ENCODE measurements around the gene SRF.

SRF gene

GRCh38 chr6:43200541-43200940, 29.5 kb downstream of the SRF start:
- TF ChIP-seq CTCF (IDR thresholded peaks at IDR 0.05) = no peak
- Histone ChIP-seq H3K36me3 (ENCODE audit: control insufficient read depth, insufficient read depth, low read length) (no peaks in the 10 kb centered on the region), H3K9ac (no peak overlapping the region), H3K4me1 (no peaks in the 10 kb centered on the region), H3K27ac (no peak overlapping the region), H3K27me3 (ENCODE audit: control insufficient read depth, insufficient read depth, low read length) (no peaks in the 10 kb centered on the region), H3K4me3 (ENCODE audit: low read depth, low read length) (no peak overlapping the region), H3K9me3 (ENCODE audit: control insufficient read depth, low read length) (no peaks in the 10 kb centered on the region), H2AFZ (no peak overlapping the region), H3K4me2 (ENCODE audit: low read length) (no peak overlapping the region), H3K79me2 (no peaks in the 10 kb centered on the region)

- Histone ChIP-seq H3K27me3 (ENCODE audit: control insufficient read depth, insufficient read depth, low read length) (no peaks in the 10 kb centered on the region), H3K27ac (no peak overlapping the region), H3K4me1 (no peaks in the 10 kb centered on the region), H3K4me3 (ENCODE audit: low read depth, low read length) (no peak overlapping the region), H3K9me3 (ENCODE audit: control insufficient read depth, low read length) (no peaks in the 10 kb centered on the region), H3K4me2 (ENCODE audit: low read length) (no peak overlapping the region), H3K9ac (no peak overlapping the region), H2AFZ (no peak overlapping the region), H3K79me2 (no peaks in the 10 kb centered on the region), H3K36me3 (ENCODE audit: control insufficient read depth, insufficient read depth, low read length) (no peaks in the 10 kb centered on the region)
- TF ChIP-seq CTCF (IDR thresholded peaks at IDR 0.05) = no peak
Measured at GRCh38 chr6:43202451-43202850, 31.4 kb downstream of the SRF start.

GRCh38 chr6:43203029-43203717, 32.1 kb downstream of the SRF start:
- Histone ChIP-seq H3K27ac (no peak overlapping the region), H3K4me3 (ENCODE audit: low read depth, low read length) (no peak overlapping the region), H2AFZ (no peak overlapping the region), H3K27me3 (ENCODE audit: control insufficient read depth, insufficient read depth, low read length) (no peaks in the 10 kb centered on the region), H3K9me3 (ENCODE audit: control insufficient read depth, low read length) (no peaks in the 10 kb centered on the region), H3K9ac (no peak overlapping the region), H3K4me2 (ENCODE audit: low read length) (no peak overlapping the region), H3K79me2 (no peaks in the 10 kb centered on the region), H3K36me3 (ENCODE audit: control insufficient read depth, insufficient read depth, low read length) (no peaks in the 10 kb centered on the region), H3K4me1 (no peaks in the 10 kb centered on the region)
- no peak for TF ChIP-seq CTCF (IDR thresholded peaks at IDR 0.05)

GRCh38 chr6:43203718-43204095, 32.6 kb downstream of the SRF start:
- Histone ChIP-seq H3K4me1 (no peaks in the 10 kb centered on the region), H3K36me3 (ENCODE audit: control insufficient read depth, insufficient read depth, low read length) (no peaks in the 10 kb centered on the region), H3K9ac (no peak overlapping the region), H3K27ac (no peak overlapping the region), H3K4me3 (ENCODE audit: low read depth, low read length) (no peak overlapping the region), H3K9me3 (ENCODE audit: control insufficient read depth, low read length) (no peaks in the 10 kb centered on the region), H3K4me2 (ENCODE audit: low read length) (no peak overlapping the region), H2AFZ (no peak overlapping the region), H3K27me3 (ENCODE audit: control insufficient read depth, insufficient read depth, low read length) (no peaks in the 10 kb centered on the region), H3K79me2 (no peaks in the 10 kb centered on the region)
- no peak for TF ChIP-seq CTCF (IDR thresholded peaks at IDR 0.05)
